PFSK-1 (cell line): Measurements from ENCODE around the gene CACNA1C.

Source experiments
- FOXP2 ChIP-seq: optimal IDR thresholded peaks from 2 replicates; pipeline ENCODE3; 2011; ENCODE audit warnings: borderline replicate concordance, control low read depth, inconsistent platforms; ENCODE audit not compliant: insufficient read depth; ENCODE audit errors: extremely low read length, extremely low read depth
- POLR2AphosphoS5 ChIP-seq: IDR thresholded peaks from 2 replicates; pipeline ENCODE4 v1.6.1; 2012; ENCODE audit warnings: low read depth, mild to moderate bottlenecking, control low read depth, low read length, moderate library complexity
- TAF1 ChIP-seq: IDR thresholded peaks from 2 replicates; pipeline ENCODE4 v1.6.1; 2012; ENCODE audit warnings: low read length, control low read depth, borderline replicate concordance; ENCODE audit not compliant: insufficient read depth
- TF ChIP-seq, protein P1 (sequence below), 2 experiments: IDR thresholded peaks; 2 replicates each; pipeline versions ENCODE4 v1.6.1 to v1.8.0; 2011 to 2012; ENCODE audit warnings: low read depth in 2 of 2, low read length in 2 of 2, control low read depth in 1 of 2, inconsistent platforms in 1 of 2, mild to moderate bottlenecking in 1 of 2, moderate library complexity in 1 of 2; ENCODE audit not compliant: insufficient read depth in 1 of 2

DNA sequence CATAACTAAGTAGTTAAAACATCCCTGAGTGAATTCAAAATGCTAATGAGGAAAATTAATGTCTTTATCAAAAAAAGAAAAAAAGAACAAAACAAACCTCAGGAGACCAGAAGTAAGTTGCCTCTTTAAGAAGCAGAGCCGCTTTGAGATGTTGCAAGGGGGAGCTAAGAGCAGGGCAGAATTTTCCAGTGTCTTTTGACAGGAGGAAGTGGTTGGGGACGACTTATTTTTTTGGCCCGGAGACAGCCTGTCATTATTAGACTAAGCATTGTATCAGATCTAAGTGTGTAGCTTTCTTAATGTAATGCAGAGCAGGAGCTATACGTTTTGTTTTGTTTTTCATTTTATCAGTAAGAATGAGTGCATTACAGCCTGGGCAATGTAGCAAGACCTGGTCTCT is 206.6 kb downstream of the CACNA1C start:
- TF ChIP-seq FOXP2 (no peak), TAF1 (no peak), POLR2AphosphoS5 (no peak)
- TF ChIP-seq, protein P1, sequence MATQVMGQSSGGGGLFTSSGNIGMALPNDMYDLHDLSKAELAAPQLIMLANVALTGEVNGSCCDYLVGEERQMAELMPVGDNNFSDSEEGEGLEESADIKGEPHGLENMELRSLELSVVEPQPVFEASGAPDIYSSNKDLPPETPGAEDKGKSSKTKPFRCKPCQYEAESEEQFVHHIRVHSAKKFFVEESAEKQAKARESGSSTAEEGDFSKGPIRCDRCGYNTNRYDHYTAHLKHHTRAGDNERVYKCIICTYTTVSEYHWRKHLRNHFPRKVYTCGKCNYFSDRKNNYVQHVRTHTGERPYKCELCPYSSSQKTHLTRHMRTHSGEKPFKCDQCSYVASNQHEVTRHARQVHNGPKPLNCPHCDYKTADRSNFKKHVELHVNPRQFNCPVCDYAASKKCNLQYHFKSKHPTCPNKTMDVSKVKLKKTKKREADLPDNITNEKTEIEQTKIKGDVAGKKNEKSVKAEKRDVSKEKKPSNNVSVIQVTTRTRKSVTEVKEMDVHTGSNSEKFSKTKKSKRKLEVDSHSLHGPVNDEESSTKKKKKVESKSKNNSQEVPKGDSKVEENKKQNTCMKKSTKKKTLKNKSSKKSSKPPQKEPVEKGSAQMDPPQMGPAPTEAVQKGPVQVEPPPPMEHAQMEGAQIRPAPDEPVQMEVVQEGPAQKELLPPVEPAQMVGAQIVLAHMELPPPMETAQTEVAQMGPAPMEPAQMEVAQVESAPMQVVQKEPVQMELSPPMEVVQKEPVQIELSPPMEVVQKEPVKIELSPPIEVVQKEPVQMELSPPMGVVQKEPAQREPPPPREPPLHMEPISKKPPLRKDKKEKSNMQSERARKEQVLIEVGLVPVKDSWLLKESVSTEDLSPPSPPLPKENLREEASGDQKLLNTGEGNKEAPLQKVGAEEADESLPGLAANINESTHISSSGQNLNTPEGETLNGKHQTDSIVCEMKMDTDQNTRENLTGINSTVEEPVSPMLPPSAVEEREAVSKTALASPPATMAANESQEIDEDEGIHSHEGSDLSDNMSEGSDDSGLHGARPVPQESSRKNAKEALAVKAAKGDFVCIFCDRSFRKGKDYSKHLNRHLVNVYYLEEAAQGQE (IDR thresholded peaks at IDR 0.05; ENCODE audit: insufficient read depth in 1 of 2, low read depth in 2 of 2, low read length in 2 of 2), result no peak
